WTC11 (cell line): ENCODE results near the gene SAYSD1.

Experiments used
- ATF1 ChIP-seq: sonication (generic); formaldehyde crosslinking; IDR thresholded peaks from 2 replicates; pipeline ENCODE4 v1.8.1; 2023; ENCODE audit warnings: mild to moderate bottlenecking, moderate library complexity, missing genetic modification reagents
- ATF6 ChIP-seq: sonication (generic); formaldehyde crosslinking; IDR thresholded peaks from 2 replicates; pipeline ENCODE4 v1.8.1; 2023; ENCODE audit warnings: mild to moderate bottlenecking, missing genetic modification reagents
- CTCF ChIP-seq: fragments of 200-600 bp; IDR thresholded peaks from 2 replicates; pipeline ENCODE4 v1.8.0; 2022; ENCODE audit warnings: antibody characterized with exemption
- ETV6 ChIP-seq: sonication (generic); formaldehyde crosslinking; IDR thresholded peaks from 2 replicates; pipeline ENCODE4 v1.8.1; 2022; ENCODE audit warnings: mild to moderate bottlenecking, missing genetic modification reagents
- JUN ChIP-seq: sonication (generic); formaldehyde crosslinking; IDR thresholded peaks from 2 replicates; pipeline ENCODE4 v1.8.0; 2023; ENCODE audit warnings: mild to moderate bottlenecking, missing genetic modification reagents
- MLX ChIP-seq: sonication (generic); formaldehyde crosslinking; IDR thresholded peaks from 2 replicates; pipeline ENCODE4 v1.8.1; 2023; ENCODE audit warnings: mild to moderate bottlenecking, missing genetic modification reagents, moderate library complexity
- NR2C2 ChIP-seq: sonication (generic); formaldehyde crosslinking; IDR thresholded peaks from 2 replicates; pipeline ENCODE4 v1.8.0; 2022; ENCODE audit warnings: mild to moderate bottlenecking, missing genetic modification reagents
- PRDM15 ChIP-seq: sonication (generic); formaldehyde crosslinking; IDR thresholded peaks from 2 replicates; pipeline ENCODE4 v1.8.0; 2022; ENCODE audit warnings: missing genetic modification reagents
- SMAD4 ChIP-seq: sonication (generic); formaldehyde crosslinking; IDR thresholded peaks from 2 replicates; pipeline ENCODE4 v1.8.0; 2022; ENCODE audit warnings: mild to moderate bottlenecking, missing genetic modification reagents
- SP1 ChIP-seq: sonication (generic); formaldehyde crosslinking; conservative IDR thresholded peaks from 2 replicates; pipeline ENCODE4 v1.8.1; 2022; ENCODE audit warnings: missing genetic modification reagents
- ZNF121 ChIP-seq: sonication (generic); formaldehyde crosslinking; IDR thresholded peaks from 2 replicates; pipeline ENCODE4 v1.8.0; 2023; ENCODE audit warnings: missing genetic modification reagents
- ZNF138 ChIP-seq: sonication (generic); formaldehyde crosslinking; conservative IDR thresholded peaks from 2 replicates; pipeline ENCODE4 v1.8.1; 2022; ENCODE audit warnings: mild to moderate bottlenecking, moderate library complexity, missing genetic modification reagents
- ZNF416 ChIP-seq: fragments of 250-450 bp; sonication (Bioruptor Pico); IDR thresholded peaks from 2 replicates; pipeline ENCODE4 v1.9.0; 2021; ENCODE audit warnings: mild to moderate bottlenecking, inconsistent platforms
- ZNF425 ChIP-seq: fragments of 250-450 bp; sonication (Bioruptor Pico); conservative IDR thresholded peaks from 2 replicates; pipeline ENCODE4 v1.9.0; 2021; ENCODE audit warnings: mild to moderate bottlenecking

- TF ChIP-seq ETV6 (CRISPR knock-in tag) (no peak), CTCF (no peak), ZNF425 (CRISPR knock-in tag) (no peak), JUN (CRISPR knock-in tag) (no peak), SP1 (CRISPR knock-in tag) (no peak), PRDM15 (CRISPR knock-in tag) (no peak), NR2C2 (no peak), MLX (CRISPR knock-in tag) (no peak), ZNF416 (CRISPR knock-in tag) (no peak), ZNF121 (CRISPR knock-in tag) (no peak), ZNF138 (no peak), ATF6 (CRISPR knock-in tag) (no peak), SMAD4 (CRISPR knock-in tag) (no peak), ATF1 (CRISPR knock-in tag) (no peak)
These were observed 640 bp downstream of the SAYSD1 start for GRCh38 chr6:39114388-39114703.
